ENCODE data around the gene LEF1. TPM values are rescaled to one million over a fixed set of nuclear protein-coding genes. Genes with fewer than 3 reads are reported as not detected.

The LEF1 gene
- total and polyA plus RNA-seq, 2 of the 8 experiments (the other 6 are each of a cell fraction or from before 2014, with no cell fraction given), result 2.6 to 5.2 TPM

DNA sequence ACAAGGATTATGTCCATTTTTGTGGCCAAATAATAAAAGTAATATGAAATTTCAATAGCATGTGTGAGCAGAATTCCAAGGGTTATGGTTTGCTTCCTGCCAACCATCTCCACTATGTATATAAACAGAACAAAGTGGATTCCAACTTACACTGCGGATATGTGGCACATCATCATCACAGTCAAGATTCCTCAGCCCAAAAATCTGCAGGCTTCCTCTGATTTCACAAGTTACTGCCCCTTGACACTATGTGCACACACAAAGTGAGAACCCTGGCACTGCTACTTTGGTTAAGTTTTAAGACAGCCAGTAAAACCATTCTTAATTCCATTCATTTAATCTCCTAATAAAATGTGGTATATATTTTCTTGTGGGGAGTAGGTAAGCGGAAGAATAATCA, 76.4 kb downstream of the LEF1 start:
- H3K9me3 ChIP-seq (ENCODE audit: insufficient read depth in 2 of 2, low read depth in 1 of 2, low read length in 1 of 2), result no peaks in the 10 kb centered on the region
- H4K5ac ChIP-seq (ENCODE audit: insufficient read length, low read depth, low read length), result no peak overlapping the region
- DNase-seq (ENCODE audit: low read depth in 1 of 2, low spot score in 2 of 2) (no peak), FAIRE-seq (no peak)
- no peak overlapping the region for H3K27ac ChIP-seq (ENCODE audit: low read depth, low read length)
- 87% methylated on average over 2 of the region's 2 CpGs; no CpG with 5 or more reads in 1 of the 2 experiments for WGBS, 2 experiments (ENCODE audit: extremely low coverage in 1 of 2, insufficient coverage in 1 of 2, insufficient read length in 1 of 2, insufficient replicate concordance in 2 of 2, low coverage in 1 of 2, low lambda C conversion rate in 2 of 2, missing lambda C conversion rate in 1 of 2)
- H3K4ac ChIP-seq (replicated peaks; ENCODE audit: insufficient read length, low read depth, low read length), result no peak overlapping the region
- H3K36me3 ChIP-seq (ENCODE audit: control insufficient read depth in 2 of 4, insufficient read depth in 4 of 4, low read length in 3 of 4), result no peaks in the 10 kb centered on the region
- H3K4me1 ChIP-seq (replicated peaks in 1 of 4; ENCODE audit: control insufficient read depth in 3 of 4, insufficient read depth in 4 of 4, low read length in 3 of 4), result 0 out of 7 replicates have a peak, but pooled peaks cover 0 to 2% (median 0%) of the 10 kb centered on the region in 4 experiments
- no peaks in the 10 kb centered on the region for H3K23me2 ChIP-seq (ENCODE audit: low read depth, low read length)
- no peak overlapping the region for H2BK15ac ChIP-seq (ENCODE audit: low read length)
- H3K14ac ChIP-seq (ENCODE audit: insufficient read length), result no peak overlapping the region
- H3K79me2 ChIP-seq (ENCODE audit: control insufficient read depth in 1 of 2, insufficient read depth in 2 of 2, low read length in 2 of 2), result no peaks in the 10 kb centered on the region
- H4K8ac ChIP-seq (ENCODE audit: extremely low read depth, insufficient read depth, low read length), result no peak overlapping the region
- H3K9ac ChIP-seq (replicated peaks in 1 of 4; ENCODE audit: extremely low read depth in 1 of 4, low read depth in 3 of 4, low read length in 3 of 4), result no peak overlapping the region
- H2BK20ac ChIP-seq (ENCODE audit: low read length), result no peak overlapping the region
- H3K23ac ChIP-seq (ENCODE audit: insufficient read length), result no peak overlapping the region
- H3K4me3 ChIP-seq (ENCODE audit: extremely low read depth in 1 of 4, insufficient read depth in 2 of 4, low read depth in 3 of 4, low read length in 4 of 4), result no peak overlapping the region
- no peaks in the 10 kb centered on the region for H4K20me1 ChIP-seq (replicated peaks in 1 of 2; ENCODE audit: control insufficient read depth in 1 of 2, insufficient read depth in 2 of 2, low read length in 2 of 2)
- no peak overlapping the region for H2BK120ac ChIP-seq (replicated peaks; ENCODE audit: low read depth, low read length)
- no peak overlapping the region for H2BK12ac ChIP-seq (ENCODE audit: low read depth, low read length)
- H3K27me3 ChIP-seq (replicated peaks in 1 of 4; ENCODE audit: control insufficient read depth in 3 of 4, extremely low read depth in 1 of 4, insufficient read depth in 3 of 4, low read length in 3 of 4), result no peaks in the 10 kb centered on the region
- no peak overlapping the region for H4K91ac ChIP-seq (replicated peaks; ENCODE audit: insufficient read length, low read length)
- TF ChIP-seq, protein P1, sequence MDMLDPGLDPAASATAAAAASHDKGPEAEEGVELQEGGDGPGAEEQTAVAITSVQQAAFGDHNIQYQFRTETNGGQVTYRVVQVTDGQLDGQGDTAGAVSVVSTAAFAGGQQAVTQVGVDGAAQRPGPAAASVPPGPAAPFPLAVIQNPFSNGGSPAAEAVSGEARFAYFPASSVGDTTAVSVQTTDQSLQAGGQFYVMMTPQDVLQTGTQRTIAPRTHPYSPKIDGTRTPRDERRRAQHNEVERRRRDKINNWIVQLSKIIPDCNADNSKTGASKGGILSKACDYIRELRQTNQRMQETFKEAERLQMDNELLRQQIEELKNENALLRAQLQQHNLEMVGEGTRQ (IDR thresholded peaks at IDR 0.05; ENCODE audit: low read length), result no peak
- TF ChIP-seq HDAC6 (IDR thresholded peaks at IDR 0.05; ENCODE audit: low read depth, low read length), result no peak
- TF ChIP-seq, protein P2, sequence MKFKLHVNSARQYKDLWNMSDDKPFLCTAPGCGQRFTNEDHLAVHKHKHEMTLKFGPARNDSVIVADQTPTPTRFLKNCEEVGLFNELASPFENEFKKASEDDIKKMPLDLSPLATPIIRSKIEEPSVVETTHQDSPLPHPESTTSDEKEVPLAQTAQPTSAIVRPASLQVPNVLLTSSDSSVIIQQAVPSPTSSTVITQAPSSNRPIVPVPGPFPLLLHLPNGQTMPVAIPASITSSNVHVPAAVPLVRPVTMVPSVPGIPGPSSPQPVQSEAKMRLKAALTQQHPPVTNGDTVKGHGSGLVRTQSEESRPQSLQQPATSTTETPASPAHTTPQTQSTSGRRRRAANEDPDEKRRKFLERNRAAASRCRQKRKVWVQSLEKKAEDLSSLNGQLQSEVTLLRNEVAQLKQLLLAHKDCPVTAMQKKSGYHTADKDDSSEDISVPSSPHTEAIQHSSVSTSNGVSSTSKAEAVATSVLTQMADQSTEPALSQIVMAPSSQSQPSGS (IDR thresholded peaks at IDR 0.05; ENCODE audit: low read length), result no peak
- TF ChIP-seq JUN (IDR thresholded peaks at IDR 0.05; ENCODE audit: low read depth, low read length), result no peak
- TF ChIP-seq, protein P3, sequence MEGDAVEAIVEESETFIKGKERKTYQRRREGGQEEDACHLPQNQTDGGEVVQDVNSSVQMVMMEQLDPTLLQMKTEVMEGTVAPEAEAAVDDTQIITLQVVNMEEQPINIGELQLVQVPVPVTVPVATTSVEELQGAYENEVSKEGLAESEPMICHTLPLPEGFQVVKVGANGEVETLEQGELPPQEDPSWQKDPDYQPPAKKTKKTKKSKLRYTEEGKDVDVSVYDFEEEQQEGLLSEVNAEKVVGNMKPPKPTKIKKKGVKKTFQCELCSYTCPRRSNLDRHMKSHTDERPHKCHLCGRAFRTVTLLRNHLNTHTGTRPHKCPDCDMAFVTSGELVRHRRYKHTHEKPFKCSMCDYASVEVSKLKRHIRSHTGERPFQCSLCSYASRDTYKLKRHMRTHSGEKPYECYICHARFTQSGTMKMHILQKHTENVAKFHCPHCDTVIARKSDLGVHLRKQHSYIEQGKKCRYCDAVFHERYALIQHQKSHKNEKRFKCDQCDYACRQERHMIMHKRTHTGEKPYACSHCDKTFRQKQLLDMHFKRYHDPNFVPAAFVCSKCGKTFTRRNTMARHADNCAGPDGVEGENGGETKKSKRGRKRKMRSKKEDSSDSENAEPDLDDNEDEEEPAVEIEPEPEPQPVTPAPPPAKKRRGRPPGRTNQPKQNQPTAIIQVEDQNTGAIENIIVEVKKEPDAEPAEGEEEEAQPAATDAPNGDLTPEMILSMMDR (IDR thresholded peaks at IDR 0.05; ENCODE audit: control extremely low read depth in 1 of 3, insufficient read depth in 1 of 3, low read depth in 1 of 3, low read length in 3 of 3), result no peak
- no peak for TF ChIP-seq TCF12 (IDR thresholded peaks at IDR 0.05; ENCODE audit: low read depth, low read length)
- no peak overlapping the region for H3K18ac ChIP-seq (ENCODE audit: extremely low read depth, low read length)
- H3K79me1 ChIP-seq (ENCODE audit: low read depth, low read length), result no peaks in the 10 kb centered on the region
- no peak overlapping the region for H3K4me2 ChIP-seq (ENCODE audit: insufficient read depth in 1 of 2, low read depth in 2 of 2, low read length in 2 of 2)
- POLR2A ChIA-PET (ENCODE audit: partially characterized antibody), result no interaction called here
- no peak overlapping the region for H2BK5ac ChIP-seq (ENCODE audit: low read depth, low read length)
- H2AK5ac ChIP-seq (ENCODE audit: low read depth, low read length), result no peak overlapping the region
- H2AFZ ChIP-seq (ENCODE audit: low read length), result no peak overlapping the region
- CTCF ChIA-PET (ENCODE audit: partially characterized antibody), result interaction anchor here (1.6 kb wide), 1 partner anchor 23 kb away, joined by 5 read pairs; no protein-coding TSS in a partner anchor
- no peak overlapping the region for H3K56ac ChIP-seq (replicated peaks; ENCODE audit: insufficient read length, low read depth, low read length)

Data from H1 (cell line).